ENCODE data around the gene FUT1. TPM values are rescaled to one million over a fixed set of nuclear protein-coding genes. Genes with fewer than 3 reads are reported as not detected.
"Not testable (repeated sequence)": the region's sequence is repeated elsewhere in the genome, so short reads cannot be mapped to it uniquely, and the experiment has no call there.

FUT1 gene
- polyA plus RNA-seq, 4 donors: 0.67 to 3.5 (median 3.2) TPM

DNA sequence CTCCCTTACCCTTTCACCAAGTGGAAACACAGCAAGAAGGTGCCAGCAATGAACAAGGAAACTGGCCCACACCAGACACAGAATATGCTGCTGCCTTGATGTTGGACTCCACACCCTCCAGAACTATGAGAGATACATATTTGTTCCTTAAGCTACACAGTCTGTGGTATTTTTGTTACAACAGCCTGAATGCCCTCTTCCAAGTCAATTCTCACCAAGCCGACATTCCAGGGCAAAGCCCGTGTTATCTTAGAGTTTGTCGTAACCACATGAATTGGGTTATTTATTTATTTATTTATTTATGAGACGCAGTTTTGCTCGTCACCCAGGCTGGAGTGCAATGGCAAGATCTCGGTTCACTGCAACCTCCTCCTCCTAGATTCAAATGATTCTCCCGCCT lies 17.8 kb upstream of the FUT1 start:
- no peak for DNase-seq (ENCODE audit: low read depth in 4 of 4, low spot score in 3 of 4)

- no peak for DNase-seq (ENCODE audit: low read depth in 4 of 4, low spot score in 3 of 4)
These were observed 16.7 kb upstream of the FUT1 start for GRCh38 chr19:48768994-48769713.

GRCh38 chr19:48768171-48768753 lies 15.8 kb upstream of the FUT1 start:
- DNase-seq (ENCODE audit: low read depth in 4 of 4, low spot score in 3 of 4): not testable (repeated sequence)

DNA sequence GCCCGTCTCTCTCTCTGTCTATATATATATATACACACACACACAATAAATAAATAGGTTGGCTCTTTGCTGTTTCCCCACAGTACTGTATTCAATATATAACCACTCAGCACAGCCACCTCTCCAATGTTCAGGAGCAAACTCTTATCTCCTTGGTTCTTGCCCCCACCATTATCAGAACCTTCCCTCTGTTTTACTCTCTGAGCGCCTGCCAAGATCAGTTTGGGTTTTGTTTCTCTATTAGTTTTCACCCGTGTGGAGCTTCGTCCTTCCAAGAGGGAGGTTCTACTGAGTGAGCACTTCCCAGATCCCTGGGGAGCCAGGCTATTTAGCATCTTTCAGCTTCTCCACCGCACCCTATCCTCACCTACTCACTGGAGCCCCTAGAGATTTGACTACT lies 13.4 kb upstream of the FUT1 start:
- DNase-seq (ENCODE audit: low read depth in 4 of 4, low spot score in 3 of 4): not testable (repeated sequence)

DNA sequence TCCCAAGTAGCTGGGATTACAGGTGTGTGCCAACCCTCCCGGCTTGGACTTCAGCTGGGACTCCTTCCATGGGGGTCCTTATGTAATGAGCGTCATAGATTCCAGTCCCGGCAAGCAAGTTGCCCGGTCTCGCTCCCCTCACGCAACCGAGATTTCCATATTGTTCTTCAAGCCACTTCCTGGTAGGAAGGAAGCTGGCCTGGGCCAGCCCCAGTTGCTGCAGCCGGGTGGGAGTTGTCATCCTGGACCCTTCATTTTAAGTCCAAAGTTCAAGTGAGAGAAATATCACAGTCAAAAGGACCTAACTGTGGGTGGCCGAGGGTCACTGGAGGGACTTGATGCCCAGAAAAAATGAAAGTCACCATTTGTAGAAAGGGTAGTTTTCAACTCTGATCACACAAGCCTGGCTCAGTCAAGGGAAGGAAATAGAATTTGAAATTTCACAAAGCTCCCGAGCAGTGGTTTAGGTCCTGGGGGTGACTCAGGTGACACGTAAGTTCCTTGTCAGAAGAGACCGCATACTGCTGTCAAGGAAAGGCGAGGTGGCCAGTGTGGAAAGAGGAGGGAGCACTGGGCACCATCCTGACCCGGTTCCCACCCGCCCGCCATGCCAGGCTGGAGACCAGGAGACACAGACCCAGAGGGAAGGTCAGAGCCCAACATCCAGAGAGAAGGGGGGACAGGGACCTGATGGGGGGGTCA lies 8.2 kb upstream of the FUT1 start:
- DNase-seq (ENCODE audit: low read depth in 4 of 4, low spot score in 3 of 4): no peak

DNA sequence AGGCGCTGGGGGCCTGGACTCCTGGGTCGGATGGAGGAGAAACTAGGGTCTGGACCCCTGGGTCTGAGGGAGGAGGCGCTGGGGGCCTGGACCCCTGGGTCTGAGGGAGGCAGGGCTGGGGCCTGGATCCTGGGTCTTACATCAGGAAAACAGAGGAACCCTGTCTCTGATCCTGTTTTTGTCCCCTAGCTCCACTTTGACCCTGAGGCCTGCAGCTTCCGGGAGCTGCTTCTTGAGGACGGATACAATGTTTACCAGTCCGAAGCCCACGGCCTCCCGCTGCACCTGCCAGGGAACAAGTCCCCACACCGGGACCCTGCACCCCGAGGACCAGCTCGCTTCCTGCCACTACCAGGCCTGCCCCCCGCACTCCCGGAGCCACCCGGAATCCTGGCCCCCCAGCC lies 5.3 kb upstream of the FUT1 start:
- DNase-seq (ENCODE audit: low read depth in 4 of 4, low spot score in 3 of 4): no peak

DNA sequence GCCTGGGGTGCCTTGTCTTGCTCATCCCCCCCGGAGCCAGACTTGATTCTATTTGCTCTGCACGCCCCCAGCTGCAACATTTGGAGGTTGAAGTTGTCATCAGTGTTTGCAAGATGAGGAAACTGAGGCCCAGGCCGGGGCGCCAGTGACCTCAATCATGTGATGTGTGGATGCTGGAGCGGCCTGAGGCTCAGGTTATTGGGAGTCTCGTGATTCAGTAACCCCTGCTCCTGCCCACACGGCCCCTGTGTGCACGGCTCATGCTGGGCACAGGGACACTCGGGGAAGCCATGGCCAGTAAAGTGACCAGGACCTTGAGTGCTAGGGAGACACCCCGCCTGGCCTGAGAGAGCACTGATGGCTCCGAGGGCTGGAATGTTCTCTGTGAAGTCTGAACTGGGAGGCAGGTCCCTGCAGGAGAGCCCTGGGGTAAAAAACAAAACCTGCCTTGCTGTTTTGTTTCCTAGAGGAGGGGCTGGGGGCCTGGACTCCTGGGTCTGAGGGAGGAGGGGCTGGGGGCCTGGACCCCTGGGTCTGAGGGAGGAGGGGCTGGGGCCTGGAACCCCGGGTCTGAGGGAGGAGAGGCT lies 4.7 kb upstream of the FUT1 start:
- no peak for DNase-seq (ENCODE audit: low read depth in 4 of 4, low spot score in 3 of 4)

DNA sequence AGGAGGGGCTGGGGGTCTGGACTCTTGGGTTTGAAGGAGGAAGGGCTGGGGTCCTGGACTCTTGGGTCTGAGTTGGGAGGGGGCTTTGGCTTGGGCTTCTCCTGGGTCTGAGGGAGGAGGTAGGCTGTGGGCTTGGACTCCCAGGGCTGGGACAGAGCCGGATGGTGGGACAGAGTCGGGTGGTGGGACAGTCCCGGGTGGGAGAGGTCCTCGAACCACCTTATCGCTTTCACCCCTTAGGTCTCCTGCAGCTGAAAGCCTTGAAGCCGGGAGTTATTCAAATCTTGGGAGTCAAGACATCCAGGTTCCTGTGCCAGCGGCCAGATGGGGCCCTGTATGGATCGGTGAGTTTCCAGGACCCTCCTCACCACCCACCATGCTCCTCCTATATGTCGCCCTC lies 4.2 kb upstream of the FUT1 start:
- DNase-seq (ENCODE audit: low read depth in 4 of 4, low spot score in 3 of 4): no peak

- no peak for DNase-seq (ENCODE audit: low read depth in 4 of 4, low spot score in 3 of 4)
These were observed 3.8 kb upstream of the FUT1 start for GRCh38 chr19:48756212-48756611.

DNA sequence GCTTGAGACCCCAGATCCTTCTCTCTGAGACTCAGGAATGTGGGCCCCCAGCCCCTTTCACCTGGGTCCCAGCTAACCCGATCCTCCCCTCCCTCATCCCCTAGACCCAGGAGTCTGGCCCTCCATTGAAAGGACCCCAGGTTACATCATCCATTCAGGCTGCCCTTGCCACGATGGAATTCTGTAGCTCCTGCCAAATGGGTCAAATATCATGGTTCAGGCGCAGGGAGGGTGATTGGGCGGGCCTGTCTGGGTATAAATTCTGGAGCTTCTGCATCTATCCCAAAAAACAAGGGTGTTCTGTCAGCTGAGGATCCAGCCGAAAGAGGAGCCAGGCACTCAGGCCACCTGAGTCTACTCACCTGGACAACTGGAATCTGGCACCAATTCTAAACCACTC lies 3.3 kb upstream of the FUT1 start:
- DNase-seq (ENCODE audit: low read depth in 4 of 4, low spot score in 3 of 4): no peak

- DNase-seq (ENCODE audit: low read depth in 4 of 4, low spot score in 3 of 4): no peak
These were observed 2.7 kb upstream of the FUT1 start, which contains the start of gene FGF21 for GRCh38 chr19:48755084-48755641. TSS of gene FGF21 (plus strand) at chr19:48755524. CDS start at chr19:48756237, 713 bp downstream.

GRCh38 chr19:48751845-48752495 lies 471 bp downstream of the FUT1 start:
- no peak for DNase-seq (ENCODE audit: low read depth in 4 of 4, low spot score in 3 of 4)

- no peak for DNase-seq (ENCODE audit: low read depth in 4 of 4, low spot score in 3 of 4)
These were observed 1.5 kb downstream of the FUT1 start for GRCh38 chr19:48750771-48751504.

- no peak for DNase-seq (ENCODE audit: low read depth in 4 of 4, low spot score in 3 of 4)
These were observed 2.1 kb downstream of the FUT1 start for GRCh38 chr19:48750351-48750750.

- DNase-seq (ENCODE audit: low read depth in 4 of 4, low spot score in 3 of 4): no peak
These were observed 2.8 kb downstream of the FUT1 start for GRCh38 chr19:48749571-48750198.

- peak in 3 of 4 donors; percentile 68 to 84 (median 81) for DNase-seq (ENCODE audit: low read depth in 4 of 4, low spot score in 3 of 4)
These were observed 5.5 kb downstream of the FUT1 start, which contains the start of gene IZUMO1 for GRCh38 chr19:48746738-48747575. TSS of gene IZUMO1 (minus strand) at chr19:48746909. CDS start at chr19:48745859, 1,050 bp downstream.

DNA sequence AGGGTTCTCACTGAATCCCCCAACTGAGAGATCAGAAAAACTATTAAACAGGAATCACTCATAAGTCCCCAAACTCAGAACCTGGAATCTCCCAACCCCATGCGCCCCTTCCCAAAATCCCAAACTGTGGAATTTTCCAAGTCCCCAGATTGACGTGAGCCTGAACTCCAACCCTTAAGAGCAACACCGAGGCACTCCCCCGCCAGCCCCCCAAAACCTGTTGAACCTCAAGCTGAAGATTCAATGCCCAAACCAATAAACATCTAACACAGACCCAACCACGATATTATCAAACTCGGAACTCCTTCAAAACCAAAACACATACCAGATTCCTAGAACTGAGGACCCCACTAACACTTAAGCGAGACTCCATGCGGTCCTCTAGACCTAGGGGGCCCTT lies 6.3 kb downstream of the FUT1 start:
- DNase-seq (ENCODE audit: low read depth in 4 of 4, low spot score in 3 of 4): no peak

GRCh38 chr19:48745208-48745995 lies 7.0 kb downstream of the FUT1 start:
- no peak for DNase-seq (ENCODE audit: low read depth in 4 of 4, low spot score in 3 of 4)
